Measurements from ENCODE around the gene KCNMA1.

Gene KCNMA1

GRCh38 chr10:77608281-77608680 is 29.3 kb downstream of the KCNMA1 start:
- Histone ChIP-seq H3K27me3 (replicated peaks; ENCODE audit: control insufficient read depth, insufficient read depth, low read length, poor library complexity, severe bottlenecking) (no peaks in the 10 kb centered on the region), H3K9me3 (ENCODE audit: control insufficient read depth, low read length) (no peaks in the 10 kb centered on the region), H3K36me3 (ENCODE audit: control insufficient read depth, insufficient read depth, low read length) (no peaks in the 10 kb centered on the region), H3K4me3 (ENCODE audit: insufficient read depth, low read depth, low read length, poor library complexity, severe bottlenecking) (no peak overlapping the region), H3K27ac (ENCODE audit: insufficient read depth, low read length, poor library complexity, severe bottlenecking) (no peak overlapping the region), H3K4me1 (ENCODE audit: control insufficient read depth, insufficient read depth, low read length, poor library complexity, severe bottlenecking) (no peaks in the 10 kb centered on the region)
- DNase-seq = no peak

- no peaks in the 10 kb centered on the region for H3K4me1 ChIP-seq (ENCODE audit: control insufficient read depth, insufficient read depth, low read length, poor library complexity, severe bottlenecking)
- no peaks in the 10 kb centered on the region for H3K27me3 ChIP-seq (replicated peaks; ENCODE audit: control insufficient read depth, insufficient read depth, low read length, poor library complexity, severe bottlenecking)
- no peaks in the 10 kb centered on the region for H3K36me3 ChIP-seq (ENCODE audit: control insufficient read depth, insufficient read depth, low read length)
- no peak for DNase-seq
- H3K9me3 ChIP-seq (ENCODE audit: control insufficient read depth, low read length) = no peaks in the 10 kb centered on the region
- H3K4me3 ChIP-seq (ENCODE audit: insufficient read depth, low read depth, low read length, poor library complexity, severe bottlenecking) = no peak overlapping the region
- H3K27ac ChIP-seq (ENCODE audit: insufficient read depth, low read length, poor library complexity, severe bottlenecking) = no peak overlapping the region
Measured at GRCh38 chr10:77606751-77607150, 30.9 kb downstream of the KCNMA1 start.

- Histone ChIP-seq H3K4me1 (ENCODE audit: control insufficient read depth, insufficient read depth, low read length, poor library complexity, severe bottlenecking) (no peaks in the 10 kb centered on the region), H3K27ac (ENCODE audit: insufficient read depth, low read length, poor library complexity, severe bottlenecking) (no peak overlapping the region), H3K27me3 (replicated peaks; ENCODE audit: control insufficient read depth, insufficient read depth, low read length, poor library complexity, severe bottlenecking) (no peaks in the 10 kb centered on the region), H3K4me3 (ENCODE audit: insufficient read depth, low read depth, low read length, poor library complexity, severe bottlenecking) (no peak overlapping the region), H3K36me3 (ENCODE audit: control insufficient read depth, insufficient read depth, low read length) (no peaks in the 10 kb centered on the region), H3K9me3 (ENCODE audit: control insufficient read depth, low read length) (no peaks in the 10 kb centered on the region)
- DNase-seq = no peak
Measured at GRCh38 chr10:77605466-77605865, 32.1 kb downstream of the KCNMA1 start.

- no peaks in the 10 kb centered on the region for H3K4me1 ChIP-seq (ENCODE audit: control insufficient read depth, insufficient read depth, low read length, poor library complexity, severe bottlenecking)
- no peak overlapping the region for H3K4me3 ChIP-seq (ENCODE audit: insufficient read depth, low read depth, low read length, poor library complexity, severe bottlenecking)
- H3K27ac ChIP-seq (ENCODE audit: insufficient read depth, low read length, poor library complexity, severe bottlenecking) = no peak overlapping the region
- H3K36me3 ChIP-seq (ENCODE audit: control insufficient read depth, insufficient read depth, low read length) = no peaks in the 10 kb centered on the region
- no peaks in the 10 kb centered on the region for H3K27me3 ChIP-seq (replicated peaks; ENCODE audit: control insufficient read depth, insufficient read depth, low read length, poor library complexity, severe bottlenecking)
- H3K9me3 ChIP-seq (ENCODE audit: control insufficient read depth, low read length) = no peaks in the 10 kb centered on the region
- DNase-seq = no peak
Measured at GRCh38 chr10:77604941-77605351, 32.7 kb downstream of the KCNMA1 start.

- no peaks in the 10 kb centered on the region for H3K27me3 ChIP-seq (replicated peaks; ENCODE audit: control insufficient read depth, insufficient read depth, low read length, poor library complexity, severe bottlenecking)
- H3K27ac ChIP-seq (ENCODE audit: insufficient read depth, low read length, poor library complexity, severe bottlenecking) = no peak overlapping the region
- H3K36me3 ChIP-seq (ENCODE audit: control insufficient read depth, insufficient read depth, low read length) = no peaks in the 10 kb centered on the region
- H3K9me3 ChIP-seq (ENCODE audit: control insufficient read depth, low read length) = no peaks in the 10 kb centered on the region
- DNase-seq = no peak
- H3K4me1 ChIP-seq (ENCODE audit: control insufficient read depth, insufficient read depth, low read length, poor library complexity, severe bottlenecking) = no peaks in the 10 kb centered on the region
- no peak overlapping the region for H3K4me3 ChIP-seq (ENCODE audit: insufficient read depth, low read depth, low read length, poor library complexity, severe bottlenecking)
Measured at GRCh38 chr10:77604063-77604462, 33.5 kb downstream of the KCNMA1 start.

- H3K4me3 ChIP-seq (ENCODE audit: insufficient read depth, low read depth, low read length, poor library complexity, severe bottlenecking) = no peak overlapping the region
Measured at GRCh38 chr10:77603534-77603927, 34.1 kb downstream of the KCNMA1 start.

GRCh38 chr10:77602913-77603533 is 34.6 kb downstream of the KCNMA1 start:
- Histone ChIP-seq H3K27me3 (replicated peaks; ENCODE audit: control insufficient read depth, insufficient read depth, low read length, poor library complexity, severe bottlenecking) (no peaks in the 10 kb centered on the region), H3K4me3 (ENCODE audit: insufficient read depth, low read depth, low read length, poor library complexity, severe bottlenecking) (no peak overlapping the region), H3K9me3 (ENCODE audit: control insufficient read depth, low read length) (no peaks in the 10 kb centered on the region), H3K4me1 (ENCODE audit: control insufficient read depth, insufficient read depth, low read length, poor library complexity, severe bottlenecking) (no peaks in the 10 kb centered on the region), H3K27ac (ENCODE audit: insufficient read depth, low read length, poor library complexity, severe bottlenecking) (no peak overlapping the region), H3K36me3 (ENCODE audit: control insufficient read depth, insufficient read depth, low read length) (no peaks in the 10 kb centered on the region)
- no peak for DNase-seq

More at GRCh38 chr10:77603534-77603927, 34.1 kb downstream of the KCNMA1 start:
- Histone ChIP-seq H3K9me3 (ENCODE audit: control insufficient read depth, low read length) (no peaks in the 10 kb centered on the region), H3K4me1 (ENCODE audit: control insufficient read depth, insufficient read depth, low read length, poor library complexity, severe bottlenecking) (no peaks in the 10 kb centered on the region), H3K27me3 (replicated peaks; ENCODE audit: control insufficient read depth, insufficient read depth, low read length, poor library complexity, severe bottlenecking) (no peaks in the 10 kb centered on the region), H3K36me3 (ENCODE audit: control insufficient read depth, insufficient read depth, low read length) (no peaks in the 10 kb centered on the region), H3K27ac (ENCODE audit: insufficient read depth, low read length, poor library complexity, severe bottlenecking) (no peak overlapping the region)
- no peak for DNase-seq

GRCh38 chr10:77602231-77602912 is 35.2 kb downstream of the KCNMA1 start:
- Histone ChIP-seq H3K9me3 (ENCODE audit: control insufficient read depth, low read length) (no peaks in the 10 kb centered on the region), H3K27ac (ENCODE audit: insufficient read depth, low read length, poor library complexity, severe bottlenecking) (no peak overlapping the region), H3K4me3 (ENCODE audit: insufficient read depth, low read depth, low read length, poor library complexity, severe bottlenecking) (no peak overlapping the region), H3K27me3 (replicated peaks; ENCODE audit: control insufficient read depth, insufficient read depth, low read length, poor library complexity, severe bottlenecking) (no peaks in the 10 kb centered on the region), H3K36me3 (ENCODE audit: control insufficient read depth, insufficient read depth, low read length) (no peaks in the 10 kb centered on the region), H3K4me1 (ENCODE audit: control insufficient read depth, insufficient read depth, low read length, poor library complexity, severe bottlenecking) (no peaks in the 10 kb centered on the region)
- no peak for DNase-seq

- H3K36me3 ChIP-seq (ENCODE audit: control insufficient read depth, insufficient read depth, low read length) = no peaks in the 10 kb centered on the region
- H3K4me3 ChIP-seq (ENCODE audit: insufficient read depth, low read depth, low read length, poor library complexity, severe bottlenecking) = no peak overlapping the region
- no peaks in the 10 kb centered on the region for H3K4me1 ChIP-seq (ENCODE audit: control insufficient read depth, insufficient read depth, low read length, poor library complexity, severe bottlenecking)
- no peak overlapping the region for H3K27ac ChIP-seq (ENCODE audit: insufficient read depth, low read length, poor library complexity, severe bottlenecking)
- no peaks in the 10 kb centered on the region for H3K9me3 ChIP-seq (ENCODE audit: control insufficient read depth, low read length)
- no peak for DNase-seq
- H3K27me3 ChIP-seq (replicated peaks; ENCODE audit: control insufficient read depth, insufficient read depth, low read length, poor library complexity, severe bottlenecking) = no peaks in the 10 kb centered on the region
Measured at GRCh38 chr10:77601488-77601887, 36.1 kb downstream of the KCNMA1 start.

GRCh38 chr10:77600640-77601039 is 37.0 kb downstream of the KCNMA1 start:
- Histone ChIP-seq H3K27ac (ENCODE audit: insufficient read depth, low read length, poor library complexity, severe bottlenecking) (no peak overlapping the region), H3K36me3 (ENCODE audit: control insufficient read depth, insufficient read depth, low read length) (no peaks in the 10 kb centered on the region), H3K9me3 (ENCODE audit: control insufficient read depth, low read length) (no peaks in the 10 kb centered on the region), H3K27me3 (replicated peaks; ENCODE audit: control insufficient read depth, insufficient read depth, low read length, poor library complexity, severe bottlenecking) (no peaks in the 10 kb centered on the region), H3K4me3 (ENCODE audit: insufficient read depth, low read depth, low read length, poor library complexity, severe bottlenecking) (no peak overlapping the region), H3K4me1 (ENCODE audit: control insufficient read depth, insufficient read depth, low read length, poor library complexity, severe bottlenecking) (no peaks in the 10 kb centered on the region)
- no peak for DNase-seq

Data from effector memory CD4-positive, alpha-beta T cell (primary cell).